ENCODE results near the gene CCDC122.
A peak's percentile ranks its signal among the peaks of the same experiment; 100 is the strongest.

Gene CCDC122

GRCh38 chr13:43799191-43799590 is 80.3 kb downstream of the CCDC122 start:
- DNase-seq = no peak

GRCh38 chr13:43797869-43798268 is 81.7 kb downstream of the CCDC122 start:
- no peak for DNase-seq

GRCh38 chr13:43797159-43797558 is 82.4 kb downstream of the CCDC122 start:
- DNase-seq = no peak

- DNase-seq = no peak
These were observed 85.1 kb downstream of the CCDC122 start for GRCh38 chr13:43794416-43794815.

- DNase-seq = no peak
These were observed 87.3 kb downstream of the CCDC122 start for GRCh38 chr13:43792076-43792881.

- no peak for DNase-seq
These were observed 91.5 kb downstream of the CCDC122 start for GRCh38 chr13:43787997-43788396.

GRCh38 chr13:43787518-43787891 is 92.0 kb downstream of the CCDC122 start:
- DNase-seq = no peak

GRCh38 chr13:43786766-43787517 is 92.6 kb downstream of the CCDC122 start, which contains the start of gene ENOX1:
Gene ENOX1, minus strand, starts transcription at chr13:43786972.
- DNase-seq = peak; percentile 83

GRCh38 chr13:43786472-43786765 is 93.1 kb downstream of the CCDC122 start:
- DNase-seq = no peak
